ENCODE data around the gene MCOLN3.
"Not testable (repeated sequence)": the region's sequence is repeated elsewhere in the genome, so short reads cannot be mapped to it uniquely, and the experiment has no call there.

The MCOLN3 gene

DNA sequence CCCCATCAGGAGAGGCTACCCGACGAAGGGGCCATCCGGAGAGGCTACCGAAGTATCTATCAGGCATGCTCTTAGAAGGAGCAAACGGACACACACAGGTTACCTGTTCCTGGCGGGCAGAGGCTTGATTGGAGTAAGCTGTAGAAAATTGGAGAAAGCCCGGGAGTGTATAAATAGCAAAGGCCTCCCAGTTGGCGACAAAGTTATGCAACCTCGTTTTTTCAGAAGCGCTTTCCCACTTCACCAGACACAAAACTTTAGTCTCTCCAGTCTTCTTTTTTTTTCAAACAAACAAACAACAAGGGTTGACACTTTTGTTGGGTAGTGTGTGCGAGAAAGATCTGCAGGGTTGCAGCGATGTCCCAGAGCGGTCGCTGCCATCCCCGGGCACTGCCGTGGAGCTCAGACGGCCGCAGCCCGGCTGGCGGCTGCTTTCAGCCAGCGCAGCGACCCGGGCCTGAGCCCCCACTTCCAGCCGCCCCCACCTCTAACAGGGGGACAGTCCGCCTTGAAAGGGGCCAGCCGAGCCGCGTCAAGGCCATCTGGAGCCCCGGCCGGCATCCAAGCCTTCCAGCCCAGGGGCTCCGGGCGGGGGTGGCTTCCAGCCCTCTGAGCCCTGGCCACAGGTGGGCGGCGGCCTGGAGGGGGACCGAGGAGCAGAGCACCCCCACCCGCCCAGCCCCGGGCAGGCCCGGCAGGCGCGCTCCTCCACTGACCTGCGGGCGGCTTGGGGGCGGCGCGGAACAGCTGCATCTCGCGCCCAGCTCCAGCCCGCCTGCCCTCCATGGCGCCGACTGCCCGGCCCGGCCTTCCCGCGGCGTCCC, 616 bp downstream of the MCOLN3 start:
- no peak for DNase-seq (ENCODE audit: low read depth)

DNA sequence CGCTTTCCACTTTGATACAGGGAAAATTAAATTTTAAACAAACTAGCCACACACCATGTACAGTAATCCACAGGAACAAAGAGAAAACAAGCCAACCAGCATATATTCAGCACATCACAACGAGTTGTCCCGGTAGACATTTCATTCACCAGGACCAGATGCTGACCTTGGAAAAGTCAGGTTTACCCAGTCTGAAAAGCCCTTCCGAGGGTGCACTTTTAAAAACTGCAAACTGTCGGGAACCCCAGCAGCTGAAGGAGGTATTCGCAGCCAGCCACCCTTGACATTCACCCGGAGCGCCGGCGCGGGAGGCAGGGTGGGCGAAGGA, 1.2 kb downstream of the MCOLN3 start:
- DNase-seq (ENCODE audit: low read depth) = no peak

- no peak for DNase-seq (ENCODE audit: low read depth)
Measured at GRCh38 chr1:85042413-85042812, 5.9 kb downstream of the MCOLN3 start.

DNA sequence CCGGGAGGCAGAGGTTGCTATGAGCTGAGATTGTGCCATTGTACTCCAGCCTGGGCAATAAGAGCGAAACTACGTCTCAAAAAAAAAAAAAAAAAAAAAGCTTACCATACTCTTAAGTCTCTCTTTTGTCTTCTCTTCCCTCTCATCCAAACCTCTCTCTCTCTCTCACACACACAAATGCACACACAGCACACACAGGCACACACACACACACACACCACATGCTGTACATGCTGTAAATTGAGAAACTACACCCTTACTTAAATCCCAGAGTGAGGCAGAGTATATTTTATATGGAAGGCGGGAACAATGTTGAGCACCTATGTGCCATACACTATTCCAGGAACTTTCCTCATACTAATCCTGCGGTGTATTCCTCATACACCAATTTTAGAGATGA, 6.5 kb downstream of the MCOLN3 start:
- DNase-seq (ENCODE audit: low read depth) = no peak

DNA sequence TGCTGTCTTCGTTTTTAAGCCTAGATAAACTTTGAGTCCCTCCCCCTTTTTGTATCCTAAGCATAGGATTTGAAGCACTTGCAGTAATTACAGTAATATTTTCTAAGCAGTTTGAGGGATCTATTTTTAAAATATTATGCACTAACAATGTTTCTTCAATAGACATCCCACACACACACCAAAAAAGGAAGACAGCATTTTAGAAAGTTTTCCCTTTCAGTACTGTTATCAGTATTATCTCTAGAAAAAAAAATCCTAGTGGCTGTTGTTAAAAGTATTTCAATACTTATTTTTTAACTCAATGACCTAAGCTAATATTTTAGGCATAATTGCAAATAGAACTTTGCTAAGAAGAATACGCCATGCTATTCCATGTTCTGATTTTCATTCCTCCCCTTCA, 15.1 kb downstream of the MCOLN3 start:
- DNase-seq (ENCODE audit: low read depth) = no peak

GRCh38 chr1:85030536-85030935, 17.8 kb downstream of the MCOLN3 start:
- no peak for DNase-seq (ENCODE audit: low read depth)

- DNase-seq (ENCODE audit: low read depth) = no peak
Measured at GRCh38 chr1:85028151-85028550, 20.1 kb downstream of the MCOLN3 start.

DNA sequence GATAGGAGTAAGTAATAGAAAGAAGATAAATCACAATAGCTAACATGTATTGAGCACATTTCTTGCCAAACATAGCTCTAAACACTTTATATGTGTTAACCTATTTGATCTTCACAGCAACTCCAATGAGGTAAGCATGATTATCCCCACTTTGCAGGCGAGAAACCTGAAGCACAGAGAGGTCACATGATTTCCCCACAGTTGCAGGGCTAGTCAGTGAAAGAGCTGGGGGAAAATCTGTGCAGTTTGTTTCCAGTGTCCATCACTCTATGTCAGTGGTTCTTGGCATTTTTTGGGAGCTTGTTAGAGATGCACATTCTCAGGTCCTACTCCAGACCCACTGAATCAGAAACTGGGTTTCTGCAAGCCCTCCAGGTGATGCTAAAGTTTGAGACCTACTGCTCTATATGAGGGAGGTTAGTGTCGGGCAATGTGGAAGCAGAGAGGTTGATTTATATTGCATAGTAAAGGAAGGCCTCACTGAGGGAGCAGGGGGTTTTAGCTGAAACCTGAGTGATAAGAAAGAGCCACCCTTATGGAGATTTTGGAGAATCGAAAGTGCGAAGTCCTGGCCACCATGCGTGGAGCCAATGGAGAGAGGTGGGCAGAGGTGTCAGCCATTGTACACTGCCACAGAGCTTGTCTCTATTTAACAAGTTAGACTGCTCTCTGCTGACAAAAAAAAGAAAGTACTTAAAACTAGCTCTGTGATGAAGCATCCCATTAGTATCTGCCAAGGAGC, 20.9 kb downstream of the MCOLN3 start:
- peak; percentile 14 for DNase-seq (ENCODE audit: low read depth)

- DNase-seq (ENCODE audit: low read depth) = no peak
Measured at GRCh38 chr1:85025940-85026339, 22.4 kb downstream of the MCOLN3 start.

- DNase-seq (ENCODE audit: low read depth) = no peak
Measured at GRCh38 chr1:85024736-85025135, 23.6 kb downstream of the MCOLN3 start.

- no peak for DNase-seq (ENCODE audit: low read depth)
Measured at GRCh38 chr1:85022700-85023099, 25.6 kb downstream of the MCOLN3 start.

DNA sequence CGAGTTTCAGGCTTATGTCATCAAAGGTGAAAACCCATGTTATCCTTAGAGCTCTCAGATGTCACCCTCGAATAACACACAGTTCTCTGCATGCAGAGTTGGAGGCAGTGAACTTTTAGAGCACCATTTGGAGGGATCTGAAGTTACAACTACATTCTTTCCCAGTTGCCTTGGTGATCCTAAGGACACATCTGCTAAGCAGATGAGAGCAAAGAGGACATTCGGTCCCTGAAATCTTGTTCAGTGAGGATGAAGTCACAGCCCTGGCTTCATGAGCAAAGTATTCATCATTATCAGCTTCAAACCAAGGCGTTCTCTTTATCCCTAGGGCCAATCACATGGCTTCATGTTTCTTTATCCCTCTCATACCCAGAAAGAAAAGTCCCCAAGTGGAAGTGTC, 28.3 kb downstream of the MCOLN3 start:
- peak; percentile 84 for DNase-seq (ENCODE audit: low read depth)

DNA sequence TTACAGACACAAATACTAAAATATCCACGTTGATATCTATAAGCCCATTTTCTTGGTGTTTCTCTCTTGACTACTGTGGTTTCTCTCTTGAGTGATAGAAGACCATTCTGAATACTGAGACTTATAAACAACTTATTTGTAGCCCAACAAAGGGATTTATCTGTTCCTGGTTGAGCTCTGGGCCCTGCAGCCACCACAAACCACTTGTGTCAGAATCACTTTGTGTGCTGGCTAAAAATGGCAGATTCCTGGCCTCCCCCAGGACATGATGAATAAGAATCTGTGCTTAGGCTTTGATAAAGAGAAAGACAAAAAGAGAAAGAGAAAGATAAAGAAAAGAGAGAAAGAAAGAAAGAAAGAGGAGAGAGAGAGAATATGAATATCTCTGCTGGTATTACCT, 32.5 kb downstream of the MCOLN3 start:
- no peak for DNase-seq (ENCODE audit: low read depth)

DNA sequence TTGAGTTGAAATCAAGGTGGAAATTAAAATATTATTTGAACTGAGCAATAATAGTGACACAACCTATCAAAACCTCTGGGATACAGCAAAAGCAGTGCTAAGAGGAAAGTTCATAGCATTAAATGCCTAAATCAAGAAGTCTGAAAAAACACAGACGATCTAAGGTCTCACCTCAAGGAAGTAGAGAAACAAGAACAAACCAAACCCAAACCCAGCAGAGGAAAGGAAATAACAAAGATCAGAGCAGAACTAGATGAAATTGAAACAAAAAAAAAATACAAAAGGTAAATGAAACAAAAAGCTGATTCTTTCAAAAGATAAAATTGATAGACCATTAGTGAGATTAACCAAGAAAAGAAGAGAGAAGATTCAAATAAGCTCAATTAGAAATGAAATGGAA, 42.7 kb downstream of the MCOLN3 start:
- not testable (repeated sequence) for DNase-seq (ENCODE audit: low read depth)

DNA sequence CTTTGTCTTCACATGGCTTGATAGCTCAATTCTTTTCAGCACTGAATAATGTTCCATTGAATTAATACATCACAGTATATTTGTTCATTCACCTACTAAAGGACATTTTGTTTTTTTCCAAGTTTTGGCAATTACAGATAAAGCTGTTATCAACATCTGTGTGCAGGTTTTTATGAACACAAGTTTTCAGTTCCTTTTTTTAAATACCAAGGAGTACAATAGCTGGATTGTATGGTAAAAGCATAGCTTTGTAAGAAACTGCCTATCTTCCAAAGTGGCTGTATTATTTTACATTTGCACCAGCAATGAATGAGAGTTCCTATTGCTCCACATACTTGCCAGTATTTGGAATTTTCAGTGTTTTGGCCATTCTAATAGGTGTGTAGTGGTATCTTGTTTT, 46.6 kb downstream of the MCOLN3 start:
- DNase-seq (ENCODE audit: low read depth) = no peak

DNA sequence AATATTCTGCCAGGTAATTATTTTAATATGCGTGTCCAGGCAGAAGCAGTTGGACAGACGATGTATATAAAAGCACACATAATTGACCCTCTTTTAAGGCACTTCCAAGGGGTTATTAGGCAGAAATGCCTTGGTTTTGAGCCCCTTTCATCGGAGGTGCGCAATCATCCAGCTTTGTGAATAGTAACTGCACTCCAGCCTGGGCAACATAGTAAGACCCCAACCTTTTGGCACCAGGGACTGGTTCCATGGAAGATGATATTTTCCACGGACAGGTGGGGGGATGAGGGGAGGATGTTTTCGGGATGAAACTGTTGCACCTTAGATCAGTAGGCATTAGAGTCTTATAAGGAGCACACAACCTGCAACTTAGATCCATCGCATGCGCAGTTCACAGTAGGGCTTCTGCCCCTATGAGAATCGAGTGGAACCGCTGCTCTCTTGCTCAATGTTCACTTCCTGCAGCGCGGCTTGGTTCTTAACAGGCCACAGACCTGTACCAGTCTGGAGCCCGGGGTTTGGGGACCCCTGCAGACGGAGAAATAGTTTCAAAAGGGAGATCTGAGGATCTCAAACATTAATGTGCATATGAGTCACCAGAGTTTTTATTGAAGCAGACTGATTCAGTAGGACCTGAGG, 49.5 kb downstream of the MCOLN3 start:
- no peak for DNase-seq (ENCODE audit: low read depth)

DNA sequence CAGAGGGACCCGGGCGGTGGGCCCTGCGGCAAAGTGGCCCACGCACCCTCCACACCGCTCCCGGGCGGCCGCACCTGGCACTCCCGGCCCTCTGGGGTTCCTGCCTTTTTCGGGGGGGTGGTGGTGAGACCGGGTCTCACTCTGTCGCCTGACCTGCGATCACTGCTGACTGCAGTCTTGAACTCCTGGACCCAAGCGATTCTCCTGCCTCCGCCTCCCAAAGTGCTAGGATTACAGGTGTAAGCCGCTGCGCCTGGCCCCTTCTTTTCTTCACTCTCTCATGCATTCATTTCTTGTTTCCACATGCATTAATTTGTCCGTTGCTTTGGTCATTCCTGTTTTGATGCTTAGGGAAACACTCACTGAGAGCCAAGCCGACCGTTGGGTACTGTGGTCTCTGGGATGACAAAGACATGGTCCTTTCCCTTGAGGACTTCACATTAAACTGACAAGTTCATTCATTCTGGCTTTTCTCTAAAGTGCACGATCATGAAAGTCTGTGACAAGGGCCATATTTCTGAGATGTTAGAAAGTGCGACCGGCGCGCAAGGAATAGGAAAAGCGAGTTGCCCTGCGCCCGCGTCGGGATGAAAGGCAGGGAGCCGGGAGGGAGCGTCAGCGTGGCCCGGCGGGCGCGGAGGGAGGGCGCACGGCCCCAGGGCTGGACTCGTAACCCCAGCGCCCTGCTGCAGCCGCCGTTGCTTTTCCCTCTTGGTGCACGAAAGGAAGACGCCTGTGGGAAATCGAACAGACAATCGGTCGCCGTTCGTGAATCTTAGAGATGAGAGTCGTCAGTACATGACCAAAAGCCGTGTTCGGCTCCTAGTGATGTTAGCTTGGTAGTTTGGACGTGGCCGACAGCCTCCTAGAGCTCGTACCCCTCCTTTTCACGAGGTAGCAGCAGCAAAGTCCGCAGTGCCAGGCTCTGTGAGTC, 50.4 kb downstream of the MCOLN3 start:
- DNase-seq (ENCODE audit: low read depth) = peak; percentile 11

DNA sequence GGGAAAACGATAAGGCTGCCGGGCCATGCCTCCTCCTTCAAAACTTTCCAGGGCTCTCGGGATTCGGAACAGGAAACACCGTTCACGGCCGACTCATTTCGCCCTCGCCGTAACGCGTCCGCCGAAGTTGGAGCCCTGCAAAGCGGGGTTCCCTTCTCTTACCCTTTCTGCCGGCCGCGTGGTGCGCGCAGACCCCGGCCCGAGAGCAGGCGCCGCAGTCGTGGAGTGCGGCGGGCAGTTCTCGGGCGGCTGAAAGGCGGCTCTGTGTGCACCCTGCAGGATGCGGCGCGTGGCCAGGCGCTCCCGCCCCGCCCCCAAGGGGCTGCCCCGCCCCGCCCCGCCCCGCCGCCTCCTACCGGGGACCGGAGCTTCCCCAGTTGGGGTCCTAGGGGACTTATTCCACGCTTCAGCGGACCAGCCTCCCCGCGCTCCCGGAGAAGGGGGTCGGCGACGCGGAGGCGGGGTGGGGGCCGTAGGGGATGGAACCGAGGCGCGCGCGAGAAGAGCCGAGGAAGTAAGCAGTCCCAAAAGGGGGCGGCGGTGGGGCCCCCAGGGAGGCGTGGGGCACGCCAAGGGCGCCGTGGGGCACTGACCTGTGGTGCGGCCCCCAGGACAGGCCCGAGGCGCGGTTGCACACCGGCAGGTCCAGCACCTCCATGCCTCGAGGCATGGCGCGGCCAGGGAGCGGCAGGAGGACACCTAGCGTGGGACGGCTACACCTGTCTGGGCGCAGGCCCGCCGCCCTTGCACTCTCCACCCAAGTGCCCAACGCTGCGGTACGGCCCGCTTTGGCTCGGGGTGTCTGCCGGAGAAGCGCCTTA, 51.2 kb downstream of the MCOLN3 start, which contains the start of gene MCOLN2:
MCOLN2 (minus strand) TSS at position 268 of the 821 bp plus-strand sequence; CDS start at position 27, 241 bp downstream.
- DNase-seq (ENCODE audit: low read depth) = no peak

- DNase-seq (ENCODE audit: low read depth) = no peak
Measured at GRCh38 chr1:84995484-84996334, 52.6 kb downstream of the MCOLN3 start.

All from fibroblast of gingiva (primary cell).